Hepatocyte (in vitro differentiated cells): ENCODE results near the gene PLPPR3.

Experiments
- EZH2phosphoT487 ChIP-seq: fragments of 200-600 bp; sonication (generic); IDR thresholded peaks from one replicate; pipeline ENCODE4 v1.6.1; 2018; ENCODE audit warnings: antibody characterized with exemption, mild to moderate bottlenecking, low read depth, moderate library complexity; ENCODE audit not compliant: unreplicated experiment, severe bottlenecking
- TF ChIP-seq, protein P1 (sequence below): fragments of 200-600 bp; sonication (generic); IDR thresholded peaks from 2 replicates; pipeline ENCODE4 v1.5.1; 2016; ENCODE audit warnings: antibody characterized with exemption, mild to moderate bottlenecking; ENCODE audit not compliant: poor library complexity

- TF ChIP-seq, protein P1, sequence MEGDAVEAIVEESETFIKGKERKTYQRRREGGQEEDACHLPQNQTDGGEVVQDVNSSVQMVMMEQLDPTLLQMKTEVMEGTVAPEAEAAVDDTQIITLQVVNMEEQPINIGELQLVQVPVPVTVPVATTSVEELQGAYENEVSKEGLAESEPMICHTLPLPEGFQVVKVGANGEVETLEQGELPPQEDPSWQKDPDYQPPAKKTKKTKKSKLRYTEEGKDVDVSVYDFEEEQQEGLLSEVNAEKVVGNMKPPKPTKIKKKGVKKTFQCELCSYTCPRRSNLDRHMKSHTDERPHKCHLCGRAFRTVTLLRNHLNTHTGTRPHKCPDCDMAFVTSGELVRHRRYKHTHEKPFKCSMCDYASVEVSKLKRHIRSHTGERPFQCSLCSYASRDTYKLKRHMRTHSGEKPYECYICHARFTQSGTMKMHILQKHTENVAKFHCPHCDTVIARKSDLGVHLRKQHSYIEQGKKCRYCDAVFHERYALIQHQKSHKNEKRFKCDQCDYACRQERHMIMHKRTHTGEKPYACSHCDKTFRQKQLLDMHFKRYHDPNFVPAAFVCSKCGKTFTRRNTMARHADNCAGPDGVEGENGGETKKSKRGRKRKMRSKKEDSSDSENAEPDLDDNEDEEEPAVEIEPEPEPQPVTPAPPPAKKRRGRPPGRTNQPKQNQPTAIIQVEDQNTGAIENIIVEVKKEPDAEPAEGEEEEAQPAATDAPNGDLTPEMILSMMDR: no peak
- no peak for TF ChIP-seq EZH2phosphoT487
Measured at GRCh38 chr19:795691-796581, 25.8 kb downstream of the PLPPR3 start.
